HepG2 (cell line): Measurements from ENCODE around the gene UBR4. TPM values are rescaled to one million over a fixed set of nuclear protein-coding genes. Genes with fewer than 3 reads are reported as not detected.
A peak's percentile ranks its signal among the peaks of the same experiment; 100 is the strongest.

ENCODE experiments used
- DNMT3B ChIP-seq: conservative IDR thresholded peaks from 2 replicates; pipeline ENCODE4 v1.6.1; 2016; ENCODE audit warnings: missing biosample characterization, control low read depth
- GMEB1 ChIP-seq: sonication (generic); formaldehyde crosslinking; IDR thresholded peaks from 2 replicates; pipeline ENCODE4 v1.5.1; 2020; ENCODE audit warnings: missing genetic modification reagents, mild to moderate bottlenecking, borderline replicate concordance
- HMGA1 ChIP-seq: sonication (generic); formaldehyde crosslinking; conservative IDR thresholded peaks from 2 replicates; pipeline ENCODE4 v1.4.0; 2020; ENCODE audit warnings: missing genetic modification reagents
- JARID2 ChIP-seq: sonication (generic); formaldehyde crosslinking; IDR thresholded peaks from 2 replicates; pipeline ENCODE4 v1.8.1; 2023; ENCODE audit warnings: missing genetic modification reagents, inconsistent platforms; ENCODE audit not compliant: insufficient replicate concordance
- NCOA1 ChIP-seq: sonication (generic); formaldehyde crosslinking; IDR thresholded peaks from 2 replicates; pipeline ENCODE4 v1.9.0; 2021; ENCODE audit warnings: missing genetic modification reagents
- NR2F2 ChIP-seq: IDR thresholded peaks from 2 replicates; pipeline ENCODE4 v1.6.1; 2012; ENCODE audit warnings: low read depth, inconsistent platforms, borderline replicate concordance
- RCOR2 ChIP-seq: IDR thresholded peaks from 2 replicates; pipeline ENCODE4 v1.6.1; 2016; ENCODE audit warnings: missing biosample characterization, missing genetic modification reagents
- ZNF747 ChIP-seq: sonication (generic); formaldehyde crosslinking; IDR thresholded peaks from 2 replicates; pipeline ENCODE4 v1.8.1; 2023; ENCODE audit warnings: missing genetic modification reagents, mild to moderate bottlenecking, borderline replicate concordance
- ZNF790 ChIP-seq: sonication (generic); formaldehyde crosslinking; IDR thresholded peaks from 2 replicates; pipeline ENCODE4 v1.8.0; 2022; ENCODE audit warnings: missing genetic modification reagents, mild to moderate bottlenecking, borderline replicate concordance
- polyA plus RNA-seq, 8 experiments: library from polyadenylated mRNA; depleted of rRNA in 3 of 8; stranded (reverse) in 7 of 8; unstranded in 1 of 8; fragments of >200 nt; fragmentation: Illumina TruSeq in 4 of 8; extraction: Trizol in 4 of 8; gene quantifications; 2 replicates each; pipeline versions ENCODE4 v1.2.1 to v1.2.3, GENCODE V29; 2011 to 2016; ENCODE audit warnings: low read depth in 4 of 8, missing spikeins in 1 of 8, mixed read lengths in 1 of 8; ENCODE audit not compliant: insufficient read depth in 1 of 8
- total RNA-seq, 5 experiments: library from RNA; depleted of rRNA; stranded (reverse); fragments of >200 nt; fragmentation: Illumina TruSeq; extraction: Trizol; gene quantifications; 2 replicates each; pipeline ENCODE4 v1.2.3, GENCODE V29; 2016; ENCODE audit warnings: low read depth in 1 of 5
- TF ChIP-seq, protein P1 (sequence below): sonication (generic); formaldehyde crosslinking; IDR thresholded peaks from 2 replicates; pipeline ENCODE4 v1.5.0; 2020; ENCODE audit warnings: mild to moderate bottlenecking, missing genetic modification reagents, borderline replicate concordance
- TF ChIP-seq, protein P2 (sequence below): sonication (generic); formaldehyde crosslinking; IDR thresholded peaks from 2 replicates; pipeline ENCODE4 v1.4.0; 2020; ENCODE audit warnings: missing genetic modification reagents, borderline replicate concordance

The UBR4 gene
- total and polyA plus RNA-seq, 2 of the 13 experiments (the other 11 are each of a cell fraction or from before 2014, with no cell fraction given) = 59.1 to 106 TPM

DNA sequence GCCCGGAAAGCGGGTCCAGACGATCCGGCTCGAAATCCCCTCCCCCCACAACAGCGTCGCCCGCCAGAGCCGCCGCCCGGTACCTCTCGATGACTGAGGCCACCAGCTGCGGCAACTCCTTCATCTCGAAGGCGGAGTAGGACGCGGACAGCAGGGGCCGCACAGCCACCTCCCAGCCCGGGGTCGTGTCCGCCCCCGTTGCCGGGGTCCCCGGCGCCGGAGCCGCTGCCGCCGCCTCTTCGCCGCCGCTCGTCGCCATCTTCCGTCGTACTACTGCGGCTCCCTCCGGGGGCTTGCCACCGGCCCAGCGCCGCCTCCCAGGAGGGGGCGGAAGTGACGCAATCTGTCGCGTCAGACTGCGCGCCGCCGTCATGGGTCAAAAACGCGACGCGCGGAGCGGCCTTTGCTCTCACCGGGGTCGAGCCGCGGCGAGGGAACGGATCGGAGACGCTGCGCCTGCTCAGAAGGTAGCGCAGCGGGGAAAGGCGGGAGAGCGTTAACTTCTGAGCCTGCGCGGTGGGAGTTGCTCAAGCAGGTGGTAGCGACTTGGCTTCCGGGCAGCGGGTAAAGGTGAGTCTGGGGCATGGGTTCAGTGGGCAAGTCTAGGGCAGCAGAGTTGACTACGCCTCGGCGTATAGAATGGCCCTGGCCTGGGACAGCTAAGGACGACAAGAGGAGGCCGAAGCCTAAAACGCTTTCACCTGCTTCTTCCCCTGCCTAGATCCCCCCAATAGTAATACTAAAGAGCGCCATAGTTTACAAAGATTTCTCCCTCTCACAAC is at the start of gene UBR4 (continued):
- TF ChIP-seq GMEB1 (CRISPR knock-in tag) (peak; percentile 96), ZNF790 (CRISPR knock-in tag) (peak; percentile 80; the same call in 1 of the 2 replicates), JARID2 (CRISPR knock-in tag) (peak; percentile 89), NCOA1 (no peak), ZNF747 (CRISPR knock-in tag) (peak; percentile 88), RCOR2 (CRISPR knock-in tag) (no peak), DNMT3B (CRISPR knock-in tag) (no peak), HMGA1 (CRISPR knock-in tag) (no peak), NR2F2 (no peak)
- TF ChIP-seq, protein P1, sequence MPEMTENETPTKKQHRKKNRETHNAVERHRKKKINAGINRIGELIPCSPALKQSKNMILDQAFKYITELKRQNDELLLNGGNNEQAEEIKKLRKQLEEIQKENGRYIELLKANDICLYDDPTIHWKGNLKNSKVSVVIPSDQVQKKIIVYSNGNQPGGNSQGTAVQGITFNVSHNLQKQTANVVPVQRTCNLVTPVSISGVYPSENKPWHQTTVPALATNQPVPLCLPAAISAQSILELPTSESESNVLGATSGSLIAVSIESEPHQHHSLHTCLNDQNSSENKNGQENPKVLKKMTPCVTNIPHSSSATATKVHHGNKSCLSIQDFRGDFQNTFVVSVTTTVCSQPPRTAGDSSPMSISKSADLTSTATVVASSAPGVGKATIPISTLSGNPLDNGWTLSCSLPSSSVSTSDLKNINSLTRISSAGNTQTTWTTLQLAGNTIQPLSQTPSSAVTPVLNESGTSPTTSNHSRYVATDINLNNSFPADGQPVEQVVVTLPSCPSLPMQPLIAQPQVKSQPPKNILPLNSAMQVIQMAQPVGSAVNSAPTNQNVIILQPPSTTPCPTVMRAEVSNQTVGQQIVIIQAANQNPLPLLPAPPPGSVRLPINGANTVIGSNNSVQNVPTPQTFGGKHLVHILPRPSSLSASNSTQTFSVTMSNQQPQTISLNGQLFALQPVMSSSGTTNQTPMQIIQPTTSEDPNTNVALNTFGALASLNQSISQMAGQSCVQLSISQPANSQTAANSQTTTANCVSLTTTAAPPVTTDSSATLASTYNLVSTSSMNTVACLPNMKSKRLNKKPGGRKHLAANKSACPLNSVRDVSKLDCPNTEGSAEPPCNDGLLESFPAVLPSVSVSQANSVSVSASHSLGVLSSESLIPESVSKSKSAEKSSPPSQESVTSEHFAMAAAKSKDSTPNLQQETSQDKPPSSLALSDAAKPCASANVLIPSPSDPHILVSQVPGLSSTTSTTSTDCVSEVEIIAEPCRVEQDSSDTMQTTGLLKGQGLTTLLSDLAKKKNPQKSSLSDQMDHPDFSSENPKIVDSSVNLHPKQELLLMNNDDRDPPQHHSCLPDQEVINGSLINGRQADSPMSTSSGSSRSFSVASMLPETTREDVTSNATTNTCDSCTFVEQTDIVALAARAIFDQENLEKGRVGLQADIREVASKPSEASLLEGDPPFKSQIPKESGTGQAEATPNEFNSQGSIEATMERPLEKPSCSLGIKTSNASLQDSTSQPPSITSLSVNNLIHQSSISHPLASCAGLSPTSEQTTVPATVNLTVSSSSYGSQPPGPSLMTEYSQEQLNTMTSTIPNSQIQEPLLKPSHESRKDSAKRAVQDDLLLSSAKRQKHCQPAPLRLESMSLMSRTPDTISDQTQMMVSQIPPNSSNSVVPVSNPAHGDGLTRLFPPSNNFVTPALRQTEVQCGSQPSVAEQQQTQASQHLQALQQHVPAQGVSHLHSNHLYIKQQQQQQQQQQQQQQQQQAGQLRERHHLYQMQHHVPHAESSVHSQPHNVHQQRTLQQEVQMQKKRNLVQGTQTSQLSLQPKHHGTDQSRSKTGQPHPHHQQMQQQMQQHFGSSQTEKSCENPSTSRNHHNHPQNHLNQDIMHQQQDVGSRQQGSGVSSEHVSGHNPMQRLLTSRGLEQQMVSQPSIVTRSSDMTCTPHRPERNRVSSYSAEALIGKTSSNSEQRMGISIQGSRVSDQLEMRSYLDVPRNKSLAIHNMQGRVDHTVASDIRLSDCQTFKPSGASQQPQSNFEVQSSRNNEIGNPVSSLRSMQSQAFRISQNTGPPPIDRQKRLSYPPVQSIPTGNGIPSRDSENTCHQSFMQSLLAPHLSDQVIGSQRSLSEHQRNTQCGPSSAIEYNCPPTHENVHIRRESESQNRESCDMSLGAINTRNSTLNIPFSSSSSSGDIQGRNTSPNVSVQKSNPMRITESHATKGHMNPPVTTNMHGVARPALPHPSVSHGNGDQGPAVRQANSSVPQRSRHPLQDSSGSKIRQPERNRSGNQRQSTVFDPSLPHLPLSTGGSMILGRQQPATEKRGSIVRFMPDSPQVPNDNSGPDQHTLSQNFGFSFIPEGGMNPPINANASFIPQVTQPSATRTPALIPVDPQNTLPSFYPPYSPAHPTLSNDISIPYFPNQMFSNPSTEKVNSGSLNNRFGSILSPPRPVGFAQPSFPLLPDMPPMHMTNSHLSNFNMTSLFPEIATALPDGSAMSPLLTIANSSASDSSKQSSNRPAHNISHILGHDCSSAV (CRISPR knock-in tag) = no peak
- TF ChIP-seq, protein P2, sequence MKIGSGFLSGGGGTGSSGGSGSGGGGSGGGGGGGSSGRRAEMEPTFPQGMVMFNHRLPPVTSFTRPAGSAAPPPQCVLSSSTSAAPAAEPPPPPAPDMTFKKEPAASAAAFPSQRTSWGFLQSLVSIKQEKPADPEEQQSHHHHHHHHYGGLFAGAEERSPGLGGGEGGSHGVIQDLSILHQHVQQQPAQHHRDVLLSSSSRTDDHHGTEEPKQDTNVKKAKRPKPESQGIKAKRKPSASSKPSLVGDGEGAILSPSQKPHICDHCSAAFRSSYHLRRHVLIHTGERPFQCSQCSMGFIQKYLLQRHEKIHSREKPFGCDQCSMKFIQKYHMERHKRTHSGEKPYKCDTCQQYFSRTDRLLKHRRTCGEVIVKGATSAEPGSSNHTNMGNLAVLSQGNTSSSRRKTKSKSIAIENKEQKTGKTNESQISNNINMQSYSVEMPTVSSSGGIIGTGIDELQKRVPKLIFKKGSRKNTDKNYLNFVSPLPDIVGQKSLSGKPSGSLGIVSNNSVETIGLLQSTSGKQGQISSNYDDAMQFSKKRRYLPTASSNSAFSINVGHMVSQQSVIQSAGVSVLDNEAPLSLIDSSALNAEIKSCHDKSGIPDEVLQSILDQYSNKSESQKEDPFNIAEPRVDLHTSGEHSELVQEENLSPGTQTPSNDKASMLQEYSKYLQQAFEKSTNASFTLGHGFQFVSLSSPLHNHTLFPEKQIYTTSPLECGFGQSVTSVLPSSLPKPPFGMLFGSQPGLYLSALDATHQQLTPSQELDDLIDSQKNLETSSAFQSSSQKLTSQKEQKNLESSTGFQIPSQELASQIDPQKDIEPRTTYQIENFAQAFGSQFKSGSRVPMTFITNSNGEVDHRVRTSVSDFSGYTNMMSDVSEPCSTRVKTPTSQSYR (CRISPR knock-in tag) = peak; percentile 73
